CD14-positive monocyte (primary cell): ENCODE measurements around the gene ZNF486. TPM values are rescaled to one million over a fixed set of nuclear protein-coding genes. Genes with fewer than 3 reads are reported as not detected.
"Not testable (repeated sequence)": the region's sequence is repeated elsewhere in the genome, so short reads cannot be mapped to it uniquely, and the experiment has no call there.

Experiments
- DNase-seq, 3 donors: peaks; one replicate each; pipeline ENCODE4 v3.0.0-alpha.2; 2011 to 2022
- H2AFZ ChIP-seq: 2 replicates; pipeline ENCODE4 v1.6.0; 2012; ENCODE audit warnings: mild to moderate bottlenecking, low read depth, low read length, inconsistent platforms; ENCODE audit not compliant: insufficient read depth, poor library complexity, severe bottlenecking
- H3K27ac ChIP-seq, 2 donors: 1 replicate in 1 of 2; 2 replicates in 1 of 2; pipeline ENCODE4 v1.5.1; 2012 to 2013; ENCODE audit warnings: low read length in 2 of 2, control low read depth in 1 of 2, inconsistent platforms in 1 of 2, low read depth in 1 of 2, mild to moderate bottlenecking in 1 of 2
- H3K27me3 ChIP-seq, 2 donors: one replicate each; pipeline versions ENCODE4 v1.6.0 to v1.6.1; 2011 to 2013; ENCODE audit warnings: low read length in 2 of 2; ENCODE audit not compliant: control insufficient read depth in 2 of 2, insufficient read depth in 2 of 2
- H3K36me3 ChIP-seq, 2 donors: replicated peaks in 1 of 2; 1 replicate in 1 of 2; 2 replicates in 1 of 2; pipeline versions ENCODE4 v1.5.1 to v1.6.1; 2012 to 2013; ENCODE audit warnings: low read length in 2 of 2, control low read depth in 1 of 2, inconsistent platforms in 1 of 2, mild to moderate bottlenecking in 1 of 2; ENCODE audit not compliant: insufficient read depth in 2 of 2, control insufficient read depth in 1 of 2
- H3K4me1 ChIP-seq, 2 donors: 1 replicate in 1 of 2; 2 replicates in 1 of 2; pipeline versions ENCODE4 v1.5.1 to v1.6.1; 2012 to 2013; ENCODE audit warnings: low read length in 2 of 2, control low read depth in 1 of 2, inconsistent platforms in 1 of 2, mild to moderate bottlenecking in 1 of 2, moderate library complexity in 1 of 2; ENCODE audit not compliant: insufficient read depth in 2 of 2, control insufficient read depth in 1 of 2
- H3K4me2 ChIP-seq: replicated peaks from 2 replicates; pipeline ENCODE3; 2012; ENCODE audit warnings: low read length, moderate library complexity, mild to moderate bottlenecking; ENCODE audit not compliant: poor library complexity, severe bottlenecking; ENCODE audit errors: extremely low read depth
- H3K4me3 ChIP-seq, 3 experiments: fragments of 200-600 bp in 1 of 3; sonication (generic) in 1 of 3; replicated peaks in 1 of 3; 1 replicate in 2 of 3; 2 replicates in 1 of 3; pipeline ENCODE4 v1.5.1; 2011 to 2013; ENCODE audit warnings: low read length in 3 of 3, mild to moderate bottlenecking in 3 of 3, control low read depth in 2 of 3, low read depth in 2 of 3, inconsistent platforms in 1 of 3, moderate library complexity in 1 of 3
- H3K79me2 ChIP-seq: 2 replicates; pipeline ENCODE4 v1.6.0; 2012; ENCODE audit warnings: mild to moderate bottlenecking, control low read depth, inconsistent platforms, low read length, moderate library complexity; ENCODE audit not compliant: insufficient read depth
- H3K9ac ChIP-seq: 2 replicates; pipeline ENCODE4 v1.6.0; 2017; ENCODE audit warnings: low read length, mild to moderate bottlenecking; ENCODE audit not compliant: insufficient read depth, poor library complexity, severe bottlenecking
- H3K9me3 ChIP-seq, 2 donors: replicated peaks in 1 of 2; 1 replicate in 1 of 2; 2 replicates in 1 of 2; pipeline versions ENCODE4 v1.5.1 to v1.6.1; 2012 to 2013; ENCODE audit warnings: low read length in 2 of 2, control low read depth in 1 of 2; ENCODE audit not compliant: control insufficient read depth in 1 of 2, insufficient read depth in 1 of 2
- H4K20me1 ChIP-seq: 2 replicates; pipeline ENCODE4 v1.6.0; 2012; ENCODE audit warnings: mild to moderate bottlenecking, low read length, control low read depth, moderate library complexity; ENCODE audit not compliant: insufficient read depth
- H3K27ac Mint-ChIP-seq, 7 donors: one replicate each; pipeline ENCODE4 v1.8.0; 2020; ENCODE audit warnings: mild to moderate bottlenecking in 7 of 7, mixed read lengths in 7 of 7, moderate library complexity in 6 of 7, inconsistent platforms in 2 of 7
- H3K27me3 Mint-ChIP-seq, 3 donors: one replicate each; pipeline ENCODE4 v1.8.0; 2021 to 2022; ENCODE audit warnings: low read depth in 3 of 3, mild to moderate bottlenecking in 3 of 3, mixed read lengths in 3 of 3, moderate library complexity in 3 of 3, inconsistent platforms in 1 of 3
- H3K36me3 Mint-ChIP-seq, 2 donors: one replicate each; pipeline ENCODE4 v1.8.0; 2020; ENCODE audit warnings: mixed read lengths in 2 of 2, inconsistent platforms in 1 of 2, mild to moderate bottlenecking in 1 of 2
- H3K4me1 Mint-ChIP-seq: one replicate; pipeline ENCODE4 v1.8.0; 2020; ENCODE audit warnings: mild to moderate bottlenecking, mixed read lengths
- H3K4me3 Mint-ChIP-seq, 2 donors: one replicate each; pipeline ENCODE4 v1.8.0; 2020; ENCODE audit warnings: mild to moderate bottlenecking in 2 of 2, mixed read lengths in 2 of 2, moderate library complexity in 1 of 2
- H3K9me3 Mint-ChIP-seq, 7 donors: one replicate each; pipeline ENCODE4 v1.8.0; 2020 to 2022; ENCODE audit warnings: mixed read lengths in 7 of 7, mild to moderate bottlenecking in 6 of 7, moderate library complexity in 6 of 7, inconsistent platforms in 2 of 7
- WGBS: methylation state at CpG from one replicate; pipeline ENCODE4 v1.1.5; 2013; ENCODE audit warnings: missing lambda C conversion rate; ENCODE audit not compliant: insufficient coverage; 5-methylcytosine and 5-hydroxymethylcytosine counted together
- intact Hi-C, 2 donors: fragments of 100-400 bp; cut with micrococcal nuclease; formaldehyde crosslinking; loops; one replicate each; pipeline versions ENCODE4 v1.15.0 to v1.15.1; 2023
- polyA plus RNA-seq, 3 donors: library from polyadenylated mRNA; depleted of rRNA in 1 of 3; unstranded in 2 of 3; stranded (reverse) in 1 of 3; fragments of 300-500 nt in 2 of 3; fragments of >200 nt in 1 of 3; fragmentation: Illumina TruSeq in 2 of 3; gene quantifications; 1 replicate in 2 of 3; 2 replicates in 1 of 3; pipeline ENCODE4 v1.2.3, GENCODE V29; 2012 to 2021
- TF ChIP-seq, protein P1 (sequence below): fragments of 200-600 bp; IDR thresholded peaks from one replicate; pipeline ENCODE4 v1.8.0; 2022; ENCODE audit warnings: antibody characterized with exemption, mild to moderate bottlenecking

ZNF486 gene
- polyA plus RNA-seq, 3 donors = 0.44 to 0.72 (median 0.53) TPM

GRCh38 chr19:20171285-20171684 is 4.3 kb downstream of the ZNF486 start:
- no peak overlapping the region for H3K9ac ChIP-seq
- H3K4me3 Mint-ChIP-seq = no peak overlapping the region
- no peak overlapping the region for H3K27ac ChIP-seq
- peaks cover 0 to 44% of the 10 kb centered on the region in 2 donors for H3K36me3 ChIP-seq
- H3K27ac Mint-ChIP-seq = peak overlapping the region in 1 of 7 donors; percentile 46
- H4K20me1 ChIP-seq = no peaks in the 10 kb centered on the region
- H3K4me1 Mint-ChIP-seq = peaks cover 13% of the 10 kb centered on the region
- H3K4me2 ChIP-seq = no peak overlapping the region
- H3K27me3 Mint-ChIP-seq = no peaks in the 10 kb centered on the region
- no peak for DNase-seq
- H3K79me2 ChIP-seq = peaks cover 11% of the 10 kb centered on the region
- H3K27me3 ChIP-seq = no peaks in the 10 kb centered on the region
- peak overlapping the region in 1 of 3 experiments; percentile 5 for H3K4me3 ChIP-seq
- peaks cover 4 to 6% of the 10 kb centered on the region in 2 donors for H3K4me1 ChIP-seq
- peaks cover 63 to 65% of the 10 kb centered on the region in 2 donors for H3K9me3 ChIP-seq
- 77% methylated on average over 3 of the region's 3 CpGs for WGBS
- intact Hi-C loops = no loop called here
- peaks cover 46 to 85% (median 80%) of the 10 kb centered on the region in 7 donors for H3K9me3 Mint-ChIP-seq
- TF ChIP-seq, protein P1, sequence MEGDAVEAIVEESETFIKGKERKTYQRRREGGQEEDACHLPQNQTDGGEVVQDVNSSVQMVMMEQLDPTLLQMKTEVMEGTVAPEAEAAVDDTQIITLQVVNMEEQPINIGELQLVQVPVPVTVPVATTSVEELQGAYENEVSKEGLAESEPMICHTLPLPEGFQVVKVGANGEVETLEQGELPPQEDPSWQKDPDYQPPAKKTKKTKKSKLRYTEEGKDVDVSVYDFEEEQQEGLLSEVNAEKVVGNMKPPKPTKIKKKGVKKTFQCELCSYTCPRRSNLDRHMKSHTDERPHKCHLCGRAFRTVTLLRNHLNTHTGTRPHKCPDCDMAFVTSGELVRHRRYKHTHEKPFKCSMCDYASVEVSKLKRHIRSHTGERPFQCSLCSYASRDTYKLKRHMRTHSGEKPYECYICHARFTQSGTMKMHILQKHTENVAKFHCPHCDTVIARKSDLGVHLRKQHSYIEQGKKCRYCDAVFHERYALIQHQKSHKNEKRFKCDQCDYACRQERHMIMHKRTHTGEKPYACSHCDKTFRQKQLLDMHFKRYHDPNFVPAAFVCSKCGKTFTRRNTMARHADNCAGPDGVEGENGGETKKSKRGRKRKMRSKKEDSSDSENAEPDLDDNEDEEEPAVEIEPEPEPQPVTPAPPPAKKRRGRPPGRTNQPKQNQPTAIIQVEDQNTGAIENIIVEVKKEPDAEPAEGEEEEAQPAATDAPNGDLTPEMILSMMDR = no peak
- no peak overlapping the region for H2AFZ ChIP-seq
- peaks cover 39 to 57% of the 10 kb centered on the region in 2 donors for H3K36me3 Mint-ChIP-seq

DNA sequence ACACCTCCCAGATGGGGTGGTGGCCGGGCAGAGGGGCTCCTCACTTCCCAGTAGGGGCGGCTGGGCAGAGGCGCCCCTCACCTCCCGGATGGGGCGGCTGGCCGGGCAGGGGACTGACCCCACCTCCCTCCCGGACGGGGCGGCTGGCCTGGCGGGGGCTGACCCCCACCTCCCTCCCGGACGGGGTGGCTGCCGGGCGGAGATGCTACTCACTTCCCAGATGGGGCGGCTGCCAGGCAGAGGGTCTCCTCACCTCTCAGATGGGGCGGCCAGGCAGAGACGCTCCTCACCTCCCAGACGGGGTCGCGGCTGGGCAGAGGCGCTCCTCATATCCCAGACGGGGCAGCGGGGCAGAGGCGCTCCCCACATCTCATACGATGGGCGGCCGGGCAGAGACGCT is 8.8 kb downstream of the ZNF486 start:
- H3K4me3 ChIP-seq, H3K27ac Mint-ChIP-seq, H4K20me1 ChIP-seq, H3K4me2 ChIP-seq, intact Hi-C loops, H3K4me1 ChIP-seq, H3K27me3 ChIP-seq, H3K27ac ChIP-seq, H3K27me3 Mint-ChIP-seq, H3K79me2 ChIP-seq, H3K4me3 Mint-ChIP-seq, H3K4me1 Mint-ChIP-seq, H3K9ac ChIP-seq, DNase-seq, H2AFZ ChIP-seq: not testable (repeated sequence)
- Mint-ChIP-seq H3K36me3 (peaks cover 35 to 51% of the 10 kb centered on the region in 2 donors), H3K9me3 (peaks cover 49 to 79% (median 70%) of the 10 kb centered on the region in 7 donors)
- H3K36me3 ChIP-seq = peaks cover 0 to 38% of the 10 kb centered on the region in 2 donors
- peaks cover 55 to 79% of the 10 kb centered on the region in 2 donors for H3K9me3 ChIP-seq
- WGBS = 98% methylated on average over 16 of the region's 28 CpGs

- H3K9me3 Mint-ChIP-seq = peaks cover 32 to 68% (median 46%) of the 10 kb centered on the region in 7 donors
- H3K9ac ChIP-seq, H3K4me3 ChIP-seq, H3K27ac Mint-ChIP-seq, intact Hi-C loops, H3K4me1 Mint-ChIP-seq, H3K4me2 ChIP-seq, H3K4me1 ChIP-seq, H2AFZ ChIP-seq, H3K27ac ChIP-seq, H4K20me1 ChIP-seq, H3K27me3 ChIP-seq, H3K4me3 Mint-ChIP-seq, H3K27me3 Mint-ChIP-seq, H3K79me2 ChIP-seq, DNase-seq: not testable (repeated sequence)
- Histone ChIP-seq H3K9me3 (peaks cover 43 to 71% of the 10 kb centered on the region in 2 donors), H3K36me3 (peaks cover 0 to 12% of the 10 kb centered on the region in 2 donors)
- H3K36me3 Mint-ChIP-seq = peaks cover 15 to 23% of the 10 kb centered on the region in 2 donors
These were observed 12.9 kb downstream of the ZNF486 start for GRCh38 chr19:20179956-20180355.
